Measurements from ENCODE around the gene UBXN4. TPM values are rescaled to one million over a fixed set of nuclear protein-coding genes. Genes with fewer than 3 reads are reported as not detected.

UBXN4 gene
- total and polyA plus RNA-seq, 2 of the 13 experiments (the other 11 are each of a cell fraction or from before 2014, with no cell fraction given) = 74.2 to 104 TPM

GRCh38 chr2:135741395-135742324 lies at the start of gene UBXN4 (continued):
- TF ChIP-seq ZNF326 (CRISPR knock-in tag; IDR thresholded peaks at IDR 0.05; ENCODE audit: borderline replicate concordance) (no peak), ZMYM3 (CRISPR knock-in tag; IDR thresholded peaks at IDR 0.05) (peak; percentile 88), ZNF160 (CRISPR knock-in tag; IDR thresholded peaks at IDR 0.05) (peak; percentile 91), THYN1 (CRISPR knock-in tag; IDR thresholded peaks at IDR 0.05; ENCODE audit: borderline replicate concordance, low read depth) (no peak), ZNF329 (CRISPR knock-in tag; IDR thresholded peaks at IDR 0.05; ENCODE audit: low read depth) (no peak; the same call in 1 of the 2 replicates), SATB2 (CRISPR knock-in tag; IDR thresholded peaks at IDR 0.05) (no peak), ZNF878 (CRISPR knock-in tag; IDR thresholded peaks at IDR 0.05) (peak; percentile 89; the same call in 1 of the 2 replicates), CCAR2 (optimal IDR thresholded peaks at IDR 0.05; ENCODE audit: low read depth, low read length) (no peak), ZNF749 (CRISPR knock-in tag; IDR thresholded peaks at IDR 0.05; ENCODE audit: borderline replicate concordance) (peak; percentile 87), PTBP1 (IDR thresholded peaks at IDR 0.05; ENCODE audit: low read depth, low read length, poor library complexity, severe bottlenecking) (no peak), JARID2 (CRISPR knock-in tag; IDR thresholded peaks at IDR 0.05; ENCODE audit: insufficient replicate concordance) (no peak), KDM3A (CRISPR knock-in tag; IDR thresholded peaks at IDR 0.05; ENCODE audit: low read depth) (peak; percentile 63; the same call in 1 of the 2 replicates), ZNF547 (CRISPR knock-in tag; IDR thresholded peaks at IDR 0.05) (peak; percentile 90), ELF3 (CRISPR knock-in tag; IDR thresholded peaks at IDR 0.05) (peak; percentile 99), PAWR (CRISPR knock-in tag; IDR thresholded peaks at IDR 0.05; ENCODE audit: borderline replicate concordance) (0 out of 2 replicates have a peak, but pooled peaks have one; percentile 1), TBP (CRISPR knock-in tag; IDR thresholded peaks at IDR 0.05) (peak; percentile 79; the same call in 1 of the 2 replicates), CBX5 (CRISPR knock-in tag; IDR thresholded peaks at IDR 0.05; ENCODE audit: borderline replicate concordance) (peak; percentile 75; the same call in 1 of the 2 replicates)
- TF ChIP-seq, protein P1, sequence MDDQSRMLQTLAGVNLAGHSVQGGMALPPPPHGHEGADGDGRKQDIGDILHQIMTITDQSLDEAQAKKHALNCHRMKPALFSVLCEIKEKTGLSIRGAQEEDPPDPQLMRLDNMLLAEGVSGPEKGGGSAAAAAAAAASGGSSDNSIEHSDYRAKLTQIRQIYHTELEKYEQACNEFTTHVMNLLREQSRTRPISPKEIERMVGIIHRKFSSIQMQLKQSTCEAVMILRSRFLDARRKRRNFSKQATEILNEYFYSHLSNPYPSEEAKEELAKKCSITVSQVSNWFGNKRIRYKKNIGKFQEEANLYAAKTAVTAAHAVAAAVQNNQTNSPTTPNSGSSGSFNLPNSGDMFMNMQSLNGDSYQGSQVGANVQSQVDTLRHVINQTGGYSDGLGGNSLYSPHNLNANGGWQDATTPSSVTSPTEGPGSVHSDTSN (CRISPR knock-in tag; IDR thresholded peaks at IDR 0.05; ENCODE audit: borderline replicate concordance) = no peak
- TF ChIP-seq, protein P2, sequence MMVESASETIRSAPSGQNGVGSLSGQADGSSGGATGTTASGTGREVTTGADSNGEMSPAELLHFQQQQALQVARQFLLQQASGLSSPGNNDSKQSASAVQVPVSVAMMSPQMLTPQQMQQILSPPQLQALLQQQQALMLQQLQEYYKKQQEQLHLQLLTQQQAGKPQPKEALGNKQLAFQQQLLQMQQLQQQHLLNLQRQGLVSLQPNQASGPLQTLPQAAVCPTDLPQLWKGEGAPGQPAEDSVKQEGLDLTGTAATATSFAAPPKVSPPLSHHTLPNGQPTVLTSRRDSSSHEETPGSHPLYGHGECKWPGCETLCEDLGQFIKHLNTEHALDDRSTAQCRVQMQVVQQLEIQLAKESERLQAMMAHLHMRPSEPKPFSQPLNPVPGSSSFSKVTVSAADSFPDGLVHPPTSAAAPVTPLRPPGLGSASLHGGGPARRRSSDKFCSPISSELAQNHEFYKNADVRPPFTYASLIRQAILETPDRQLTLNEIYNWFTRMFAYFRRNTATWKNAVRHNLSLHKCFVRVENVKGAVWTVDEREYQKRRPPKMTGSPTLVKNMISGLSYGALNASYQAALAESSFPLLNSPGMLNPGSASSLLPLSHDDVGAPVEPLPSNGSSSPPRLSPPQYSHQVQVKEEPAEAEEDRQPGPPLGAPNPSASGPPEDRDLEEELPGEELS (CRISPR knock-in tag; IDR thresholded peaks at IDR 0.05) = peak; percentile 76
- TF ChIP-seq, protein P3, sequence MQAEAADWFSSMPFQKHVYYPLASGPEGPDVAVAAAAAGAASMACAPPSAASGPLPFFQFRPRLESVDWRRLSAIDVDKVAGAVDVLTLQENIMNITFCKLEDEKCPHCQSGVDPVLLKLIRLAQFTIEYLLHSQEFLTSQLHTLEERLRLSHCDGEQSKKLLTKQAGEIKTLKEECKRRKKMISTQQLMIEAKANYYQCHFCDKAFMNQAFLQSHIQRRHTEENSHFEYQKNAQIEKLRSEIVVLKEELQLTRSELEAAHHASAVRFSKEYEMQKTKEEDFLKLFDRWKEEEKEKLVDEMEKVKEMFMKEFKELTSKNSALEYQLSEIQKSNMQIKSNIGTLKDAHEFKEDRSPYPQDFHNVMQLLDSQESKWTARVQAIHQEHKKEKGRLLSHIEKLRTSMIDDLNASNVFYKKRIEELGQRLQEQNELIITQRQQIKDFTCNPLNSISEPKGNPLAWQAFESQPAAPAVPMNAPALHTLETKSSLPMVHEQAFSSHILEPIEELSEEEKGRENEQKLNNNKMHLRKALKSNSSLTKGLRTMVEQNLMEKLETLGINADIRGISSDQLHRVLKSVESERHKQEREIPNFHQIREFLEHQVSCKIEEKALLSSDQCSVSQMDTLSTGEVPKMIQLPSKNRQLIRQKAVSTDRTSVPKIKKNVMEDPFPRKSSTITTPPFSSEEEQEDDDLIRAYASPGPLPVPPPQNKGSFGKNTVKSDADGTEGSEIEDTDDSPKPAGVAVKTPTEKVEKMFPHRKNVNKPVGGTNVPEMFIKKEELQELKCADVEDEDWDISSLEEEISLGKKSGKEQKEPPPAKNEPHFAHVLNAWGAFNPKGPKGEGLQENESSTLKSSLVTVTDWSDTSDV (CRISPR knock-in tag; IDR thresholded peaks at IDR 0.05) = peak; percentile 89; the same call in 1 of the 2 replicates
- TF ChIP-seq, protein P4, sequence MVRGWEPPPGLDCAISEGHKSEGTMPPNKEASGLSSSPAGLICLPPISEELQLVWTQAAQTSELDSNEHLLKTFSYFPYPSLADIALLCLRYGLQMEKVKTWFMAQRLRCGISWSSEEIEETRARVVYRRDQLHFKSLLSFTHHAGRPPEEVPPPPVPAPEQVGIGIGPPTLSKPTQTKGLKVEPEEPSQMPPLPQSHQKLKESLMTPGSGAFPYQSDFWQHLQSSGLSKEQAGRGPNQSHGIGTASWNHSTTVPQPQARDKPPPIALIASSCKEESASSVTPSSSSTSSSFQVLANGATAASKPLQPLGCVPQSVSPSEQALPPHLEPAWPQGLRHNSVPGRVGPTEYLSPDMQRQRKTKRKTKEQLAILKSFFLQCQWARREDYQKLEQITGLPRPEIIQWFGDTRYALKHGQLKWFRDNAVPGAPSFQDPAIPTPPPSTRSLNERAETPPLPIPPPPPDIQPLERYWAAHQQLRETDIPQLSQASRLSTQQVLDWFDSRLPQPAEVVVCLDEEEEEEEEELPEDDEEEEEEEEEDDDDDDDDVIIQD (CRISPR knock-in tag; IDR thresholded peaks at IDR 0.05; ENCODE audit: low read depth) = peak; percentile 84

All from HepG2 (cell line).